Measurements from ENCODE around the gene TTC12.

DNA sequence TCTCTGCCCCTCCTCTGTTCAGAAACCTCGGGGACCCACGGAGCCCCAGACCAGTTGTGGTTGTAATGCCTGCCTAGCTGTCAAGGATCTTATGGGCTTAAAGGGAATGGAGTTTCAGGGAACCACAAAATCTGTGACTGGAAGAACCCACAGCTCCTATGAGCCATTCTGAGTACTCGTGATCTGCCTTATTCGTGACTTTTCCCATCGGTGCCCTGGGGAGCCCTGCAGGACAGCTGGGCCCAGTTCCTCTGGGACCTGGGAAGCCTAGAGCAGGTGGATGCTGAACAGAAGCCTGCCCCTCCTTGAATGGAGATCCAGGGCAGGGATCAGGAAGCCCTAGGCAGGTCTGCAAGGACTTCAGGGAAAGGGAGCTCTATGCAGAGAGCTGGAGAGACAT lies 42.1 kb upstream of the TTC12 start:
- TF ChIP-seq, protein P1, sequence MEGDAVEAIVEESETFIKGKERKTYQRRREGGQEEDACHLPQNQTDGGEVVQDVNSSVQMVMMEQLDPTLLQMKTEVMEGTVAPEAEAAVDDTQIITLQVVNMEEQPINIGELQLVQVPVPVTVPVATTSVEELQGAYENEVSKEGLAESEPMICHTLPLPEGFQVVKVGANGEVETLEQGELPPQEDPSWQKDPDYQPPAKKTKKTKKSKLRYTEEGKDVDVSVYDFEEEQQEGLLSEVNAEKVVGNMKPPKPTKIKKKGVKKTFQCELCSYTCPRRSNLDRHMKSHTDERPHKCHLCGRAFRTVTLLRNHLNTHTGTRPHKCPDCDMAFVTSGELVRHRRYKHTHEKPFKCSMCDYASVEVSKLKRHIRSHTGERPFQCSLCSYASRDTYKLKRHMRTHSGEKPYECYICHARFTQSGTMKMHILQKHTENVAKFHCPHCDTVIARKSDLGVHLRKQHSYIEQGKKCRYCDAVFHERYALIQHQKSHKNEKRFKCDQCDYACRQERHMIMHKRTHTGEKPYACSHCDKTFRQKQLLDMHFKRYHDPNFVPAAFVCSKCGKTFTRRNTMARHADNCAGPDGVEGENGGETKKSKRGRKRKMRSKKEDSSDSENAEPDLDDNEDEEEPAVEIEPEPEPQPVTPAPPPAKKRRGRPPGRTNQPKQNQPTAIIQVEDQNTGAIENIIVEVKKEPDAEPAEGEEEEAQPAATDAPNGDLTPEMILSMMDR (IDR thresholded peaks at IDR 0.05; ENCODE audit: low read depth, low read length), result no peak
- TF ChIP-seq POLR2A (IDR thresholded peaks at IDR 0.05; ENCODE audit: extremely low read depth, insufficient read length), result no peak
- TF ChIP-seq, protein P2, sequence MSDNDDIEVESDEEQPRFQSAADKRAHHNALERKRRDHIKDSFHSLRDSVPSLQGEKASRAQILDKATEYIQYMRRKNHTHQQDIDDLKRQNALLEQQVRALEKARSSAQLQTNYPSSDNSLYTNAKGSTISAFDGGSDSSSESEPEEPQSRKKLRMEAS (IDR thresholded peaks at IDR 0.05; ENCODE audit: low read depth, low read length), result no peak
